Breast epithelium (tissue), 3 donors: ENCODE data around the gene SDCCAG8.

ENCODE experiments used
- POLR2A ChIP-seq: fragments of 450-650 bp; IDR thresholded peaks from one replicate; pipeline ENCODE4 v1.6.1; 2016; ENCODE audit warnings: antibody characterized with exemption, mild to moderate bottlenecking, moderate library complexity
- POLR2AphosphoS5 ChIP-seq, 3 donors: sonication (generic); formaldehyde crosslinking; IDR thresholded peaks; one replicate each; pipeline ENCODE4 v1.6.1; 2017; ENCODE audit warnings: antibody characterized with exemption in 3 of 3
- TF ChIP-seq, protein P1 (sequence below), 3 donors: fragments of 450-650 bp; IDR thresholded peaks; one replicate each; pipeline ENCODE4 v1.5.1; 2016 to 2017; ENCODE audit warnings: antibody characterized with exemption in 3 of 3, mild to moderate bottlenecking in 3 of 3, moderate library complexity in 3 of 3

DNA sequence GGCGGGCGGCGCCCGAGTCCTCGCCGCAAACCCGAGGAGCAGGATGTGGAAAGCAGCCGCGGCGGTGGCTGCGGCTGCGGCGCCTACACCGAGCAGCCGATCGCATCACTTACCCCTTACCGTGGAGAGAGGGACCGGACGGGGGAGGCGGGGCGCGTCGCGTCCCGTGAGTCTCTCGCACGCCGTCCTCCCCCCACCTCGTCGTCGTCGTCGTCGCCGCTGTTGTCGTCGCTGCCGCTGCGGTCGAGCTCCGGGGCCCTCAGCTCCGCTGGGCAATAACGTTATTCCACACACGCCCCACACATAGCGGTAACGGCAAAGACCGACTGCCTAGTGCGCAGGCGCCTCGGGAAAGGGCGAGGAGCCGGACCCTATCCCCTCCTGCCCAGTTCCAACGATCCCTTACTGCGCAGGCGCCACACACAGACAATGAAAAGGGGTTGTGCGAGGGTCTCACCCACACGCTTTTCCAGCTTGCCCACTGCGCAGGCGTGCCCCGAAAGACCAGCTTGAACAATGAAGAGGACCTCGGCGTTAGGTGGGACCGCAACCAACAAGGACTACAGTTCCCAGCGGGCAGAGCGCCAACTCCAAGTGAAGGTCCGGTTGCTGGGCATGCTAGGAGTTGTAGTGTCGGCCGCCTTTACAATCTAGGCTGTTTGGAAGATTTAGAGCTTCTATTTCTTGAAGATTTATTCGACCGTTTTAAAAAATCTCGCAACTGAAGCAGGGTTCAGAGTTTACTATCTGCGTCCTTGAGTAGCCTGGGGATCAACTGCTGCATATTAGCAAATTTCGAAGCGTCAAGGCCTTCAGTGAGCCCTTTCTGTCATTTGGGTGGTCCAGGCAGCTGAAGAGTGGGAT lies 682 bp upstream of the SDCCAG8 start, which contains the start of gene CEP170:
- TF ChIP-seq POLR2A: no peak
- TF ChIP-seq, protein P1, sequence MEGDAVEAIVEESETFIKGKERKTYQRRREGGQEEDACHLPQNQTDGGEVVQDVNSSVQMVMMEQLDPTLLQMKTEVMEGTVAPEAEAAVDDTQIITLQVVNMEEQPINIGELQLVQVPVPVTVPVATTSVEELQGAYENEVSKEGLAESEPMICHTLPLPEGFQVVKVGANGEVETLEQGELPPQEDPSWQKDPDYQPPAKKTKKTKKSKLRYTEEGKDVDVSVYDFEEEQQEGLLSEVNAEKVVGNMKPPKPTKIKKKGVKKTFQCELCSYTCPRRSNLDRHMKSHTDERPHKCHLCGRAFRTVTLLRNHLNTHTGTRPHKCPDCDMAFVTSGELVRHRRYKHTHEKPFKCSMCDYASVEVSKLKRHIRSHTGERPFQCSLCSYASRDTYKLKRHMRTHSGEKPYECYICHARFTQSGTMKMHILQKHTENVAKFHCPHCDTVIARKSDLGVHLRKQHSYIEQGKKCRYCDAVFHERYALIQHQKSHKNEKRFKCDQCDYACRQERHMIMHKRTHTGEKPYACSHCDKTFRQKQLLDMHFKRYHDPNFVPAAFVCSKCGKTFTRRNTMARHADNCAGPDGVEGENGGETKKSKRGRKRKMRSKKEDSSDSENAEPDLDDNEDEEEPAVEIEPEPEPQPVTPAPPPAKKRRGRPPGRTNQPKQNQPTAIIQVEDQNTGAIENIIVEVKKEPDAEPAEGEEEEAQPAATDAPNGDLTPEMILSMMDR (IDR thresholded peaks at IDR 0.05): no peak
- TF ChIP-seq POLR2AphosphoS5 (IDR thresholded peaks at IDR 0.05): peak; percentile 57 to 65 (median 59)
